ENCODE results near the gene EPHB3. TPM values are rescaled to one million over a fixed set of nuclear protein-coding genes. Genes with fewer than 3 reads are reported as not detected.

The EPHB3 gene
- total and polyA plus RNA-seq, 11 donors, result 1.00 to 4.6 (median 1.8) TPM

GRCh38 chr3:184596233-184596632, 34.6 kb downstream of the EPHB3 start:
- no peak overlapping the region for H3K4me3 ChIP-seq
- ATAC-seq (no peak), DNase-seq (no peak)
- H3K4me1 ChIP-seq, result peaks cover 0 to 35% (median 14%) of the 10 kb centered on the region in 12 donors
- intact Hi-C loops (cut with DNase I), result no loop called here
- TF ChIP-seq CTCF (IDR thresholded peaks at IDR 0.05) (no peak), POLR2A (IDR thresholded peaks at IDR 0.05) (no peak)
- H3K36me3 ChIP-seq, result no peaks in the 10 kb centered on the region
- WGBS, 4 donors, result 90 to 94% (median 91%) methylated on average over 5 of the region's 5 CpGs
- no peaks in the 10 kb centered on the region for H3K9me3 ChIP-seq
- H3K27ac ChIP-seq, result no peak overlapping the region
- H3K27me3 ChIP-seq, result no peaks in the 10 kb centered on the region

GRCh38 chr3:184596886-184597575, 35.4 kb downstream of the EPHB3 start:
- H3K27ac ChIP-seq, result peak overlapping the region in 3 of 12 donors; percentile 42 to 78 (median 62)

GRCh38 chr3:184597829-184598573, 36.4 kb downstream of the EPHB3 start:
- no peak for TF ChIP-seq POLR2A (IDR thresholded peaks at IDR 0.05)
- no peak for TF ChIP-seq CTCF (IDR thresholded peaks at IDR 0.05)
- peak overlapping the region in 10 of 12 donors; percentile 4 to 78 (median 48) for H3K27ac ChIP-seq
- DNase-seq (peak in 2 of 5 donors; percentile 66 to 74), ATAC-seq (peak; percentile 36 to 56 (median 46))
- H3K9me3 ChIP-seq, result no peaks in the 10 kb centered on the region
- H3K36me3 ChIP-seq, result no peaks in the 10 kb centered on the region
- H3K4me1 ChIP-seq, result peaks cover 0 to 40% (median 10%) of the 10 kb centered on the region in 12 donors
- 58 to 61% (median 60%) methylated on average over 16 to 20 of the region's 20 CpGs for WGBS, 4 donors
- peaks cover 0 to 17% (median 0%) of the 10 kb centered on the region in 9 donors for H3K27me3 ChIP-seq
- H3K4me3 ChIP-seq, result no peak overlapping the region
- intact Hi-C loops (cut with DNase I), result no loop called here

More at GRCh38 chr3:184596886-184597575, 35.4 kb downstream of the EPHB3 start:
- Histone ChIP-seq H3K4me1 (peaks cover 0 to 38% (median 15%) of the 10 kb centered on the region in 12 donors), H3K4me3 (no peak overlapping the region), H3K36me3 (no peaks in the 10 kb centered on the region), H3K27me3 (peaks cover 0 to 7% (median 0%) of the 10 kb centered on the region in 9 donors), H3K9me3 (no peaks in the 10 kb centered on the region)
- no peak for ATAC-seq
- DNase-seq, result peak in 1 of 5 donors; percentile 32
- TF ChIP-seq POLR2A (IDR thresholded peaks at IDR 0.05) (no peak), CTCF (IDR thresholded peaks at IDR 0.05) (no peak)
- 87 to 100% (median 97%) methylated on average over 1 to 6 of the region's 6 CpGs for WGBS, 4 donors
- intact Hi-C loops (cut with DNase I), result no loop called here

GRCh38 chr3:184598574-184598927, 37.0 kb downstream of the EPHB3 start:
- H3K4me1 ChIP-seq, result peaks cover 0 to 40% (median 10%) of the 10 kb centered on the region in 12 donors
- intact Hi-C loops (cut with DNase I), result no loop called here
- WGBS, 4 donors, result 88 to 95% (median 89%) methylated on average over 6 to 7 of the region's 7 CpGs
- no peaks in the 10 kb centered on the region for H3K9me3 ChIP-seq
- H3K27me3 ChIP-seq, result peaks cover 0 to 22% (median 0%) of the 10 kb centered on the region in 9 donors
- H3K4me3 ChIP-seq, result no peak overlapping the region
- H3K27ac ChIP-seq, result peak overlapping the region in 7 of 12 donors; percentile 5 to 78 (median 60)
- peak in 1 of 5 donors; percentile 45 for DNase-seq
- TF ChIP-seq CTCF (IDR thresholded peaks at IDR 0.05), result no peak
- ATAC-seq, result peak in 1 of 4 donors; percentile 17
- no peaks in the 10 kb centered on the region for H3K36me3 ChIP-seq

All from heart left ventricle (tissue), 16 donors.